Right lobe of liver (tissue), 4 donors: Measurements from ENCODE around the gene RPS6KB1.

Source experiments
- CTCF ChIP-seq, 4 donors: fragments of 200-600 bp in 3 of 4; fragments of 450-650 bp in 1 of 4; IDR thresholded peaks; one replicate each; pipeline versions ENCODE4 v1.5.1 to v1.8.0; 2016 to 2022; ENCODE audit warnings: antibody characterized with exemption in 4 of 4, mild to moderate bottlenecking in 2 of 4
- POLR2A ChIP-seq: fragments of 450-650 bp; IDR thresholded peaks from one replicate; pipeline ENCODE4 v1.6.1; 2017; ENCODE audit warnings: antibody characterized with exemption, mild to moderate bottlenecking
- donor health status: DM: no; HTN: no; CAD: no.
- donor health status: DM: no; HTN: no; CAD: no.
- donor health status: DM: no; HTN: yes; CAD: no.

GRCh38 chr17:59888145-59888750 lies 4.7 kb upstream of the RPS6KB1 start:
- no peak for TF ChIP-seq POLR2A
- no peak for TF ChIP-seq CTCF (IDR thresholded peaks at IDR 0.05)
